Measurements from ENCODE around the gene MC1R.

GRCh38 chr16:89910717-89911354, 7.8 kb upstream of the MC1R start:
- TF ChIP-seq EZH2 (IDR thresholded peaks at IDR 0.05) (no peak), POLR2A (IDR thresholded peaks at IDR 0.05; ENCODE audit: borderline replicate concordance, extremely low read depth, insufficient read depth, insufficient read length) (no peak), SIN3A (IDR thresholded peaks at IDR 0.05; ENCODE audit: low read depth) (no peak), EZH2phosphoT487 (IDR thresholded peaks at IDR 0.05; ENCODE audit: borderline replicate concordance) (no peak), EGR1 (IDR thresholded peaks at IDR 0.05; ENCODE audit: low read depth) (no peak), JUND (IDR thresholded peaks at IDR 0.05) (no peak), ZNF274 (IDR thresholded peaks at IDR 0.05; ENCODE audit: low read depth, low read length) (no peak), CTCF (IDR thresholded peaks at IDR 0.05 in 2 of 3, conservative IDR thresholded peaks at IDR 0.05 in 1 of 3; ENCODE audit: borderline replicate concordance in 1 of 3, insufficient read depth in 1 of 3, low read depth in 2 of 3, low read length in 2 of 3) (no peak)
